Spleen (tissue), 7 donors: ENCODE results near the gene PHC1.

Experiments used
- CTCF ChIP-seq, 11 experiments: fragments of 200-600 bp in 7 of 11; fragments of 450-650 bp in 4 of 11; sonication (generic) in 4 of 11; IDR thresholded peaks in 8 of 11; conservative IDR thresholded peaks in 3 of 11; 1 replicate in 7 of 11; 2 replicates in 4 of 11; pipeline versions ENCODE4 v1.4.0 to v1.8.0; 2016 to 2021; ENCODE audit warnings: antibody characterized with exemption in 11 of 11, inconsistent platforms in 4 of 11, mild to moderate bottlenecking in 1 of 11
- POLR2A ChIP-seq, 3 donors: fragments of 450-650 bp; IDR thresholded peaks; one replicate each; pipeline ENCODE4 v1.5.1; 2017; ENCODE audit warnings: antibody characterized with exemption in 3 of 3, mild to moderate bottlenecking in 1 of 3
- POLR2AphosphoS5 ChIP-seq, 3 donors: sonication (generic); formaldehyde crosslinking; IDR thresholded peaks; one replicate each; pipeline ENCODE4 v1.5.1; 2017; ENCODE audit warnings: antibody characterized with exemption in 3 of 3
- donor health status: DM: no; HTN: no; CAD: no; lungs with moderate emphysema.
- donor health status: DM: no; HTN: no; CAD: no.
- donor health status: DM: no; HTN: no; CAD: no.

- no peak for TF ChIP-seq CTCF (IDR thresholded peaks at IDR 0.05 in 8 of 11, conservative IDR thresholded peaks at IDR 0.05 in 3 of 11)
- no peak for TF ChIP-seq POLR2AphosphoS5 (IDR thresholded peaks at IDR 0.05)
- TF ChIP-seq POLR2A (IDR thresholded peaks at IDR 0.05), result no peak
These were observed 37.4 kb upstream of the PHC1 start for GRCh38 chr12:8876887-8877286.
